Fibroblast of peridontal ligament (primary cell): ENCODE data around the gene AP3S1.
A peak's percentile ranks its signal among the peaks of the same experiment; 100 is the strongest.
"Not testable (repeated sequence)": the region's sequence is repeated elsewhere in the genome, so short reads cannot be mapped to it uniquely, and the experiment has no call there.

Experiments used
- DNase-seq: peaks from one replicate; pipeline ENCODE4 v3.0.0-alpha.2; 2010; ENCODE audit errors: extremely low read depth

The AP3S1 gene

DNA sequence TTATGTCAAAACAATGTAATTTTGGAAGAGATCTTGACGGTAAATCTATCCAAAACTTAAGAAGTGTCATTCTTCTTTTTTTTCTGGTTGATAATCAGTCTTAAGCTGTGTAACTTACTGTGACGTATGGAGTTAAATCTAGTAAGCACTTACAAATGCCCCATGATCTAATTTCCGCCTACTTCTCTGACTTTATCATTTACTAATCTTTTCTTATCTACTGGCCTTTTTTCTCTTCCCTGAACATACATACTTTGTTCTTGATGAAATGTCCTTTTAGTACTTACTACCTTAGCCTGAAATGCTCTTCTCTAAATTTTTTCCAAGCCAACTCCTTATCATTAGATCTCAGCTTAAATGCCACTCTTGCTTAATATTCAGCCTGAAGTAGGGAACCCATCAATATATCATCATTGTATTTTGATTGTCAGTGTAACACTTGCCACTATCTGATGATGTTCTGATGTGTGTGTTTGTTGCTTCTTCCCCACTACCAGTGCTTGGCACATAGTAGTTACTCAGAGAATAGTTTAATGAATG lies 27.6 kb downstream of the AP3S1 start:
- no peak for DNase-seq

DNA sequence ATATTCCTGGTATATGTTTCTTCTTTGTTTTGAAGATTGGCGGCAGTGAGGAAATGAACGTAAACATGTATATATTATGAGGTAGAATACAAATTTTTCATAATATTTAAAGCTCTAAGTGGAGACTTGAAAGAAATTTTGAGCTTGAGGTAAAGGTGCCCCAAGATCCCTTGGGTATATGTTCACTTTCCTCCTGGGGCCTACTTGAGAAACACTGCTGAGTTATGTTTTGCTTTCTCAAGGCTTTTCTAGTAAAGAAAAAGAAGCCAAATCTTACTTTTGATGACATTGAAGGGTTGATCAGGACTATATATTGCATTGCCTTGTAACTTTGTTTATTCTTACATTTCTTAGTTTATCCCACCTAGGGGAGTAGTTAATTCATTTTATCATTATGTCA lies 30.7 kb downstream of the AP3S1 start:
- no peak for DNase-seq

- DNase-seq: peak; percentile 44
Observed at GRCh38 chr5:115873392-115873791, 31.7 kb downstream of the AP3S1 start.

DNA sequence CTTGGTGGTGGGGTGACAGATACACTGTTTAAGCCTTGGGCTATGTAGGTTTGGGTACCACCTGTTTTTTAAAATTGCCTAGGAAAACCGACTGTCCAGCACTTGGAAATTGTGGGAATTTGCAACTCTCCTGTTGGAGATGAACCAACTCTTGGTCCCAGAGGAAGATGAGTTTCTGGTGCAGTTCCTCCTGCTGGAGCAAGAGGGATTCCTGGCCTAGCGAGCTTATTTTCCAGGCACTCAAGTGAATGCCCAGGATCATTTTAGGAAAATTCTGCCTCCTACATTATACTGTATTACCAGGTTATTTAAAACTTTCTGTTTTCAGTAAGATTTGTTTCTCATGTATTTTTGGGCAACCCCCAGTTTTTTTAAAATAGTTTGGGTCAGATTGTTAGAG lies 33.7 kb downstream of the AP3S1 start:
- peak; percentile 20 for DNase-seq

GRCh38 chr5:115877342-115877741 lies 35.6 kb downstream of the AP3S1 start:
- DNase-seq: not testable (repeated sequence)

- DNase-seq: not testable (repeated sequence)
Observed at GRCh38 chr5:115882434-115882833, 40.7 kb downstream of the AP3S1 start.

GRCh38 chr5:115884704-115885103 lies 43.0 kb downstream of the AP3S1 start:
- DNase-seq: no peak

DNA sequence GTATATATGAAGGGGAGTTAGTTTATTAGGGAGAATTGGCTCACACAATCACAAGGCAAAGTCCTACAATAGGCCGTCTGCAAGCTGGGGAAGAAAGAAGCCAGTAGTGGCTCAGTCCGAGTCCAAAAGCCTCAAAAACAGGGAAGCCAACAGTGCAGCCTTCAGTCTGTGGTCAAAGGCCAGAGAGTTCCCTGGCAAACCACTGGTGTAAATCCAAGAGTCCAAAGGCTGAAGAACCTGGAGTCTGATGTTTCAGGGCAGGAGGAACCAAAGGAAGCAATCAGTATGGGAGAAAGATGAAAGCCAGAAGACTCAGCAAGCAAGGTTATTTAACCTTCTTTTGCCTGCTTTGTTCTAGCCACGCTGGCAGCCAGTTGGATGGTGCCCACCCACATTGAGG lies 43.5 kb downstream of the AP3S1 start:
- DNase-seq: not testable (repeated sequence)

DNA sequence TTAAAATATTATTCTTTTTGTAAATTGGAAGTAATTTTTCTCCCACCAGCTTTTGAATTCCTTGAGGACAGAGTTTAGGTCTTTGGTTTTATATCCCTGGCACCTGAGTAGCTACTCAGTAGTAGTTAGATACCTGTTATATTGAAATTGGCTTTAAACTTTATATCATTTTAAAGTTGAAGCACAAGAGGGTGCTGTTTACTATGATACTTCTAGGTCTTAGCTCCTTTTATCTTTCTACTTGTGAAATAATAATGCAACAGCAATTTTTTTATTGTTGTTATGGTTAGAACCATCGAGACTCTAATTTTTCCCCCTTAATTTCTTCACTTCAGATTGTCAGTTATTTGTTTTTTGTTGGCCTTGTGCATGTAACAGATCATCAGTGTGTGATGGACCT lies 46.3 kb downstream of the AP3S1 start:
- peak; percentile 70 for DNase-seq

DNA sequence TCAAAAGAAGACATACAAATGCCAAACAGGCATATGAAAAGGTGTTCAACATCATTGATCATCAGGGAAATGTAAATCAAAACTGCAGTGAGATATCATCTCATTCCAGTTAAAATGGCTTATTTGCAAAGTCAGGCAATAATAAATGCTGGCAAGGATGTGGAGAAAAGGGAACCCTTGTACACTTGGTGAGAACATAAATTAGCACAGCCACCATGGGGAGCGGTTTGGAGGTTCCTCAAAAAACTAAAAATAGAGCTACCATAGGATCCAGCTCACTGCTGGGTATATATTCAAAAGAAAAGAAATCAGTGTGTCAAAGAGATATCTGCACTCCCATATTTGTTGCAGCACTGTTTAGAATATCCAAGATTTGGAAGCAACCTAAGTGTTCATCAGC lies 50.3 kb downstream of the AP3S1 start:
- no peak for DNase-seq

DNA sequence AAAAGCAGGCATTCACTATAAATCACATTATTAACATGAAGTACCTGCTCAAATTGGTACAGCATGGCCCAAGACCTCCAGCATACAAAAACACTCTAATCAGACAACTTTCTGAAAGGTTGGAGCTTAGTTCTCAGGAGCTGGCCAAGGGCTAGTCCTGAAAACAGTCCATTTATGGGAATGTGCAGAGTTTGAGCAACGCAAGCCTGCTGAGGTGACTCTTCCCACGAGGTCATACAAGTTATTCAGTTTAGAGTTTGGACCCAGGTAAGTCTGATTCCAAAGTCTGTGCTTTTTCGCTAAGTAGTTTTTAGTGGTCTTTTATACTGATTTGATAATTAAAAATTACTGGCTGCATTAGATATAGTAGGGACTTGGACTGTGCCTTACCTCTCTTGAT lies 52.6 kb downstream of the AP3S1 start:
- no peak for DNase-seq

- peak; percentile 44 for DNase-seq
Observed at GRCh38 chr5:115895821-115896220, 54.1 kb downstream of the AP3S1 start.

DNA sequence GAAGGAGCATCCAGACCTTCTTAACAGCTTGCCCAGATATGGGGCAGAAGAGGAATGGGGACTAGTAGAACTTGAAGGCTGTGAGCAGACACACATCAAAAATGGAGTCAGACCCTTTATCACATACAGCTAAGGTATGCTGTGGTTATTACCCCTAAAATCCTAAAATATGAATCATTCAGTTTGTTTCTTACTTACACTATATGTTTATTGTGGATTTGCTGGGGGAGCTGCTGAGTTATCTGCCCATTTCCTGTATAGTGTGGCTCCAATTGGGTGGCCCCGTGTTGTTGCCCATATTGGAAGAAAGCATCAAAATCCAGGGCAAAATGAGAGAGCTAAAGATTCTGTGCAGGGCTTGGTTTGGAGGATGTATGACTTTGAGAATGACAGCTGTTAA lies 56.9 kb downstream of the AP3S1 start:
- DNase-seq: no peak

DNA sequence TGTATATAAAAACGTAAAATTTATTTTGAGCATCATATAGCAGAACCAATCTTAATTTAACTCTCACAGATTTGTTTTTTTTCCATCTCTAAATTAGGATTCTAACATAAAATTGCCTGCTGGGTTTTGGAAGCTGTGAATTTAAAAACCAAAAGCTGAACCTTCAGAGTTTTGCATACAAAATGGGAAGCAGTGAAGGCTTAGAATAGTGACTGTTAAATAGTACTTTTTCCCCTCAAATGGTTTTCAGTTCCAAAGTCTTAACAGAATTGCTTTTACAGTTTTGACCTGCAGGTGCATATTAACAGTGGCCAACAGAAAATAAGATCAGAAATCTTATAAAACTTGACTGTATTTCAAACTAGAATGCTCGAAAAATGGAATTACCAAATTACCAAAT lies 65.4 kb downstream of the AP3S1 start:
- no peak for DNase-seq

DNA sequence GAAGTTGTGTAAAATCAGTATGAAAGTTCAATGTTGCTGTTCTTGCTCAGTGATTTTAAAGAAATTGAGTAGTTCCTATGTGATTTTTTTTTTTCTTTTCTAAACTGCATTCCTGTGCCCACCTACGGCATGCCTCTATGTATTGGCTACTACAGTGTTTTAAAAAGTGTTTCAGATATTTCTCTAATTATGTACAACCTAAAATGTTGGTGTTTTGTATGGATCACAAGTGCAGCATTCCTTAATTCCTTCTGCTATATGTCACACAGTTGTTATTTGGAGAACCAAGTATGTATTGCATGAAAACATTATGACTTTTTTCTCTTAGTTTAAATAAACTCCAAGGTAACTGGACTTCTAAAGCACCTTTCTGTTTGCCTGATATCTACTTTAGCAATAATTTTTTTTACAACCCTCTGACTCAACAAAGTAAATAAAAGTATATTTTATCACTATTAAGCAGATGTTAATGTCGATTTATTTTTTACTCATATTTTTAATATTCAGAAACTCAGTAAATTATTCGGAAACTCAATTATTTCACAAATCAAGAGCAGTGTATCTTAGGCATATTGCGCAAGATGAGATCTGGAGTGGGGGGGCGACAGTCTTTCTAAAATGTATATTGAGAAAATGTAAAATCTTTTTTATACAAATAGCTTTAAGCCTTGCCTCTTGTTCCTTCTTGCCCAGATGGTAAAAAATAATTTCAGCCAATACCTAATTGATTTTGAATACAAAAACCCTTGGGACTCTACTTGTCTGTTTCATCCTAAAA lies 72.1 kb downstream of the AP3S1 start:
- not testable (repeated sequence) for DNase-seq

DNA sequence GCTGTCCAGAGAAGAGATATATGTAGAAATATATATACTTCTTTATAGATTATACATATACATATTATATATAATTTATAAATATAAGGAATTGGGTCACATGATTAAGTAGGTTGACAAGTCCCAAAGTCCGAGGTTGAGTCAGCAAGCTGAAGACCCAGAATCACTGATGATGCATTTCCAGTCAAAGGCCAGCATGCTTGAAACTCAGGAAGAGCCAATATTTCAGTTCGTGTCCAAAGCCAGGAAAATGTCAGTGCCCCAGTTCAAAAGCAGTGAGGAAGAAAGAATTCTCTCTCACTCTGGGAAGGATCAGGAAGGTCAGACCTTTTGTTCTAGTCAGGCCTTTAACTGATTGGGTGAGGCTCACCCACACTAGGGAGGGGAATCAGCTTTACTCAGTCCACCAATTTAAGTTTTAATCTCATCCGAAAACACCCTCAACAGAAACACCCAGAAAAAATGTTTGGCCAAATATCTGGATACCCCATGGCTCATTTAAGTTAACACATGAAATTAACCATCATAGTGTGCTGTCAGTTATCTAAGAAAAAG lies 78.5 kb downstream of the AP3S1 start:
- DNase-seq: no peak

GRCh38 chr5:115928578-115929407 lies 87.1 kb downstream of the AP3S1 start:
- not testable (repeated sequence) for DNase-seq

GRCh38 chr5:115930171-115930570 lies 88.4 kb downstream of the AP3S1 start:
- DNase-seq: not testable (repeated sequence)

GRCh38 chr5:115930630-115931337 lies 89.0 kb downstream of the AP3S1 start:
- peak; percentile 30 for DNase-seq

DNA sequence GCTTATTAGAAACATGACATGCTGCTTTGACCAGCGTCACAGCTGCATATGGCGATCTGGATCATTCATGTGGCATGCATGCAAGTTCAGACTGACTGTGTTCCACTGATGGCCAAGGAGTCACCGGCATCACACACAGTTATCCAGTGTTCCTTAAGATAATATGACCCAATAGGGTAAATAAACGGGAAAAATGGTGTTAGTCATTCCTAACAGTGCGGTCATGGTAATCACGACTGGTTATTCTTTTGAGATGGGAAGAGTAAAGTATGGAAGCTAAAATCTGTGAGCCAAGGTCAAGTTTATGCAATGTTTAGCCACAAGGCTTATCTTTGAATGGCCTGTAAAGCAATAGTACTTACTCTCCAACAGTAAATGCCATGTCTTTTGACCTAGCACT lies 91.3 kb downstream of the AP3S1 start:
- peak; percentile 30 for DNase-seq

GRCh38 chr5:115934388-115934974 lies 92.7 kb downstream of the AP3S1 start:
- DNase-seq: peak; percentile 66
